ENCODE data around the gene SMIM14.
"Not testable (repeated sequence)": the region's sequence is repeated elsewhere in the genome, so short reads cannot be mapped to it uniquely, and the experiment has no call there.

SMIM14 gene

DNA sequence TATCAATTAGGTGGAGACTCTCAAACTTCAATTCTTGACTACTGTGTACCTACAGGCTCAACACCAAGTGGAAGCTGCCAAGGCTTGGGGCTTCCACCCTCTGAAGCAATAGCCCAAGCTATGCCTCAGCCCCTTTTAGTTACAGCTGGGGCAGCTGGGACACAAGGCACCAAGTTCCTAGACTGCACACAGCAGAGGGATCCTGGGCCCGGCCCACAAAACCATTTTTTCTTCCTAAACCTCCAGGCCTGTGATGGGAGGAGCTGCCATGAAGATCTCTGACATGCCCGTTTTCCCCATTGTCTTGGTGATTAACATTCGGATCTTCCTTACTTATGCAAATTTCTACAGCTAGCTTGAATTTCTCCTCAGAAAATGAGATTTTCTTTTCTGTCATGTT is 108.0 kb downstream of the SMIM14 start:
- no peak for DNase-seq (ENCODE audit: low read depth)

- DNase-seq (ENCODE audit: low read depth) = no peak
These were observed 109.1 kb downstream of the SMIM14 start for GRCh38 chr4:39529534-39529933.

GRCh38 chr4:39528061-39528465 is 110.6 kb downstream of the SMIM14 start:
- peak; percentile 71 for DNase-seq (ENCODE audit: low read depth)

- peak; percentile 98 for DNase-seq (ENCODE audit: low read depth)
These were observed 111.2 kb downstream of the SMIM14 start, which contains the start of gene UGDH for GRCh38 chr4:39527296-39528060. Gene UGDH (minus strand): TSS chr4:39527439. CDS start chr4:39521512, 5,927 bp downstream.

DNA sequence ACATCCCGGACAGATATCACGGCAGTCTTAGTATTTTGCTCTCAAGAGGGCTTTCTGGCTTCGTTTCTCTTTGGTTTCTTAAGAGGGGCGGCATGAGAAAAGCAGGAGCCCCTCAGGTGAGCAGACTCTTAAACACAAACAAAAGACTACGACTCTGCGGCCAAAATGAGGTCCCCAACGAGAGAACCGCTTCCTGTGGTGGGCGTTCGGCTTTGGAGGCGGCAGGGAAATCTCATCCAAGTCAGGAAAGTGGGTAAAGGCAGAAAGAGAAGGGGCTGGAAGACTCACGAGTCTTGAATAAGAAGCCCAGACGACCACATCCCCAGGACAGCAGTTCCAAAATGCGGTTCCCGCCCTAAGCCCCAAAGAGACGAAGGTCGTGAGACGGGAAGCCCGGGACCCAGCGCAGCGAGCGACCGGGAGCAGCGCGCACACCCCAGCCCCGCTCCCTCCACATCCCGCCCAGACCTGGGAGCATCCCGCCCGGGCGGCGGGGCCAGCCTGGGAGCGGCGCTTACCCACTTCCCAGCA is 111.8 kb downstream of the SMIM14 start:
- no peak for DNase-seq (ENCODE audit: low read depth)

- DNase-seq (ENCODE audit: low read depth) = no peak
These were observed 112.6 kb downstream of the SMIM14 start for GRCh38 chr4:39525822-39526690.

GRCh38 chr4:39524161-39524957 is 114.3 kb downstream of the SMIM14 start:
- DNase-seq (ENCODE audit: low read depth) = no peak

DNA sequence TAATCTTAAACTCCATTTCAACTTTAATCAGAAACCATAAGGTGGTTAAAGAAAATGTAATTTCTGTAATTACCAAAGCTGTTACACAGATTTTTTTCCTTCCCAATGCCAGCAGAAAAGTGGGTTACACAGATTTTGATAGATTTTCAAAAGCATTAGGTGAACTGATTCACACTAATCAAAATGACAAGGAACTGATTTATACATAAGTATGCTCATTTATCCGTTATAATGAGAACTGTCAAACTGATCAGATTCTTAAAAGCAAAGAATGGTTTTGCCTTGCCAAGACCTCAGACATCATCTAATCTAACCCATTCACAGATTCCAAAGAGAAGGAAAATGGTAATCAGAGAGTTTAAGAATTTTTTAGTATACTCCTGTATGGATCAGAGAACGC is 116.6 kb downstream of the SMIM14 start:
- DNase-seq (ENCODE audit: low read depth) = no peak

DNA sequence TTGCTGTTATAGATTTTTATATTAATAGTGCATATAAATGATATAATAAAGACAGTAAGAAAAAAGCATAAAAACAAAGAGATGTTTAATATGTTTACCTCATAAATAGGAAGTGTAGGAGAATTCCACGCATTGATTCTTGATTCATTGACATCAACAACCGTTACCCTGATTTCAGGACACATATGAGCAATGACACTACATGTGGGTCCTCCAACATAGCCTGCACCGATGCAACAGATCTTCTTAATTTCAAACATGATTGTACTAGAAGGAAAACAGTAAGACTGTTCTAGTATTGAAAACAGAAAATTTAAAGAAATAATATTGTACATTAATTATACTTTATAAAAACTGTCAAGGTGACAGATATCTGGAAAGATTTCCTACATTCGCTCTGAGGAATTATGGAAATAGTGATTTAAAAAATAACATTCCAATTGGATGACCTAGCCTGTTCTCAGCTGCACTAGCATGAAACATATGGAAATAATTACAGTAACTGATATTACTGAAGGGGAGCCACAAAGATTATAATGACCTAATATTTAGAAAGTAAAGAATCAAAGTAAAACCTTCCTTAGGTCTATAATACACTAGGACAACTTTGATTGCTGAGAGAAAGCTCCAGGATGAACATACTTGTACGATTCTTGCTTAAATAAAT is 117.3 kb downstream of the SMIM14 start:
- DNase-seq (ENCODE audit: low read depth) = no peak

GRCh38 chr4:39518484-39518883 is 120.2 kb downstream of the SMIM14 start:
- DNase-seq (ENCODE audit: low read depth) = no peak

DNA sequence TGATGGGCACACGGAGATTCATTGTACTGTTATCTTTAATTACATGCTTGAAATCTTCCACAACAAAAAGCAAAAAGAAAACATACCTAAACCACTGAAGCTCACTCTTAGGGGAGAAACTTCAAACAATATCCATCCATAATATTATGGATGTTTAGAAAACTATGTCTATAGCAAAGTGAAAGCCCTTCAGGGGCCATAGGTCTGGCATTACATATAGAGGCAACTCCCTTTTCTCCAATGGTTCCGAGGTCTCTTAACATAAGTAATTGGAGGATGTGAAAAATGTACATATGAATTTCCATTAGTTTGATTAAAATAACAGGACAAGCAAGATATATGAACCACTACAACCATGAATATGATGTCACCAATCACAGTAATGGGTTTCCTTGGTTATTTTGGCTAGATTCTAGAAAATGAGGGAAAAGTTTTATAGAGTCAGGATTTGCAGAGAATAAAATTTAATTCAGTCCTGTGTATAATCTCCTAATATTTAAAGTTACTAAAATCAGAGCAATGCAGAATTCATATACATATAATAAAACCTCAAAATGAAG is 122.2 kb downstream of the SMIM14 start:
- DNase-seq (ENCODE audit: low read depth) = no peak

- not testable (repeated sequence) for DNase-seq (ENCODE audit: low read depth)
These were observed 122.8 kb downstream of the SMIM14 start for GRCh38 chr4:39515669-39516401.

DNA sequence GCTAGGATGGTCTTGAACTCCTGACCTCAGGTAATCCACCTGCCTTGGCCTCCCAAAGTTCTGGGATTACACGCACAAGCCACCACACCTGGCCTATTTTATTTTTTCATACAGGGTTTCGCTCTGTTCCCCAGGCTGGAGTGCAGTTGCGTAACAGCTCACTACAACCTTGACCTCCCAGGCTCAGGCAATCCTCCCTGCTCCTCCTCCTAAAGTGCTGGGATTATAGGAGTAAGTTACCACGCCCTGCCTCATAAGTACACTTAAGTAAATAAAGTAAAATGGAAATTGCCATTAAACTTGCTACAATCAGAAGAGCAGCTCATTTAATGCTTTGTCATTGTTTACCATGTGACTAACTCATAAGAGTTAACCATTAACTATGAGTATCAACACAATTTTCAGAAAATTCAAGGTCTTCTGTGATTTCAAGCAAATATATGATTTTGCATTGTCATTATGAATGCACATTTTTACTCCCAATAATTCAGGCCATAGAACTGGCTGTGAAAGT is 123.7 kb downstream of the SMIM14 start:
- no peak for DNase-seq (ENCODE audit: low read depth)

- not testable (repeated sequence) for DNase-seq (ENCODE audit: low read depth)
These were observed 124.4 kb downstream of the SMIM14 start for GRCh38 chr4:39514266-39514665.

DNA sequence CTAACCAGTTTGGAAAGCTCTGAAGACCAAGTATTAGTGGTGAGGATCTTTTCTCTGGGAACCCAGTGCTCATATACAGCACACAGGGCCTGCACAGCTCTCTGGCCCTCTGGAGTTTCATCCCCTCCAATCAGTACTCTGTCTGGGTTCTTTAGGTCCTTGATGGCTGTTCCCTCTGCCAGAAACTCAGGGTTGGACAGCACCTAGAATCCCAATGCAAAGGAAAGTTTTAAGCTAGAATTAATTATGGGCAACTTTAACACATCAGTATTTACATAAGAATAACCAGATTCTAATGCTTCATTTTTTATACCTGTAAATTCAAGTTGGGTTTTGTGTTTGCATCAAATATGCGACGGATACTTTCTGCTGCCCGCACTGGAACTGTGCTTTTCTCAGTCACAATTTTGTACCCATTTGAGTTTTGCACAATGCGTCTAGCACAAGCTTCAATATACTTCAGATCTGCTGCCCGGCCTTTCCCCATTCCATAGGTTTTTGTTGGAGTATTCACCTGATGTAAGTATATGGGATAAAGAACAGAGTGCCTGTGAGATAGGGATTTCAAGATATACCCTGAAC is 128.2 kb downstream of the SMIM14 start:
- no peak for DNase-seq (ENCODE audit: low read depth)

DNA sequence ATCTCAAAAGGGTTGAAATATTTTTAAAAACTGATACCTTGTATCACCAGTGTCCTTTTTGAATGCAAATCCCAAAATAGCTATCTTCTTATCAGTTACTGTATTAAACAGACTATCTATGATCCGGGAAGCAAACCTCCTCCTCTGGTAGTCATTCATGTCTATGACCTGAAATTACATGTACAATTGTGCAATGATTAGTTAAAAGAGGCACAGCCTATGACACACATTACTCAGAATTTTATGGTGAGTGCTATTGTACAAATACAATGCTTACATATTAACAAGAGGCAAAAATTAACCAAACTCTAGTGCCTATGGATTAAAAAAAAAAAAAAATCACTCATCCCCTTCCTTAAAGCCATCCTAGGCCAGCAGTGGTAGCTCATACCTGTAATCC is 133.1 kb downstream of the SMIM14 start:
- no peak for DNase-seq (ENCODE audit: low read depth)

DNA sequence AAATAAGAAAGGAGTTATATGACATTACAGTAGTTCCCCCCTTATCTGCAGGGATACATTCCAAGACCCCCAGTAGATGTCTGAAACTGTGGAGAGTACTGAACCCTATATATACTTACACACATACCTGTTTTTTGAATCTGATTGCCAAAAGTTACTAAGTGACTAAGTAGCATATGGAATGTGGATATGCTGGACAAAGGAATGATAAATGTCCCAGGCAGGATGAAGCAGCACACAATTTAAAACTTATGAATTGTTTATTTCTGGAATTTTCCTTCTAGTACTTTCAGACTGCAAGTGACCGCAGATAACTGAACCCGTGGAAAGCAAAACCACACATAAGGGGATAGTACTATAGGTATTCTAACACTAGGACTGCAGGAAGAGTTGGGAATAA is 134.1 kb downstream of the SMIM14 start:
- DNase-seq (ENCODE audit: low read depth) = no peak

DNA sequence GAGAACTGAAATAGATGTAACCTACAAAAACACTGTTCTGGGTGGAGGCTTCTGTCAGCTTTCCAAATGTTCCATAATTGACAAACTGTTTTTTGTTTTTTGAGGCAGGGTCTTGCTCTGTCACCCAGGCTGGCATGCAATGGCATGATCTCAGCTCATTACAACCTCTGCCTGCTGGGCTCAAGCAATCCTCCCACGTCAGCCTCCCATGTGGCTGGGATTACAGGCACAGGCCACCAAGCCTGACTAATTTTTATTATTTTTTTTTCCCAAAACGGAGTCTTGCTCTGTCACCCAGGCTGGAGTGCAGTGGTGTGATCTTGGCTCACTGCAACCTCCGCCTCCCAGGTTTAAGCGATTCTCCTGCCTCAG is 136.0 kb downstream of the SMIM14 start:
- not testable (repeated sequence) for DNase-seq (ENCODE audit: low read depth)

GRCh38 chr4:39502019-39502663 is 136.5 kb downstream of the SMIM14 start:
- peak; percentile 42 for DNase-seq (ENCODE audit: low read depth)

DNA sequence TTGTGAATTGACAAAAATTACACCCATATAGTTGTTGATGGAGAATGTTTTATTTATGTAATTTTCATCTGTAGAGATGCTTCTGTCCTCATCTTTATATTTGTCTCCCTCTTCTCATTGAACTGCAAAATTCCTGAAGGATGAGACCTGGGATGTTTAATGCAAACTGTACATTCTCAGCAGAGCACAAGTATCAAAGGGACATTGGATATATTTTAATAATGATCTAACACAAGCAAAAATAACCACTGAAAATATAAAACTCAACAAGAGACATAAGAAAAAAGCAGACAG is 140.0 kb downstream of the SMIM14 start:
- no peak for DNase-seq (ENCODE audit: low read depth)

Data from GM04504 (cell line).